Heart left ventricle (tissue), 16 donors: ENCODE results near the gene RASEF. TPM values are rescaled to one million over a fixed set of nuclear protein-coding genes. Genes with fewer than 3 reads are reported as not detected.

Source experiments
- ATAC-seq, 4 donors: fragments of 200-7000 bp; cut with Tn5 transposase; one replicate each; pipeline ENCODE4 v1.9.1; 2020 to 2022; ENCODE audit warnings: moderate library complexity in 4 of 4, mild to moderate bottlenecking in 3 of 4, moderate number of reproducible peaks in 1 of 4
- DNase-seq, 5 donors: peaks; one replicate each; pipeline ENCODE4 v3.0.0-alpha.2; 2020
- H3K27ac ChIP-seq, 12 donors: fragments of 200-600 bp; sonication (generic) in 4 of 12; one replicate each; pipeline versions ENCODE4 v1.5.0 to v1.8.0; 2016 to 2022; ENCODE audit warnings: mild to moderate bottlenecking in 2 of 12
- H3K27me3 ChIP-seq, 9 donors: fragments of 200-600 bp; sonication (generic) in 2 of 9; one replicate each; pipeline versions ENCODE4 v1.5.1 to v1.8.0; 2016 to 2022; ENCODE audit warnings: mild to moderate bottlenecking in 3 of 9
- H3K36me3 ChIP-seq, 9 donors: fragments of 200-600 bp; sonication (generic) in 2 of 9; one replicate each; pipeline versions ENCODE4 v1.5.0 to v1.8.0; 2018 to 2022; ENCODE audit warnings: mild to moderate bottlenecking in 2 of 9
- H3K4me1 ChIP-seq, 12 donors: fragments of 200-600 bp; sonication (generic) in 4 of 12; one replicate each; pipeline versions ENCODE4 v1.5.0 to v1.8.0; 2016 to 2022; ENCODE audit warnings: mild to moderate bottlenecking in 3 of 12
- H3K4me3 ChIP-seq, 12 donors: fragments of 200-600 bp; sonication (generic) in 4 of 12; one replicate each; pipeline versions ENCODE4 v1.5.0 to v1.8.0; 2017 to 2022; ENCODE audit warnings: mild to moderate bottlenecking in 9 of 12, moderate library complexity in 4 of 12
- H3K9me3 ChIP-seq, 12 donors: fragments of 200-600 bp; sonication (generic) in 4 of 12; one replicate each; pipeline versions ENCODE4 v1.5.0 to v1.8.0; 2016 to 2022; ENCODE audit warnings: mild to moderate bottlenecking in 1 of 12
- POLR2A ChIP-seq, 2 donors: fragments of 450-650 bp; IDR thresholded peaks; one replicate each; pipeline ENCODE4 v1.6.1; 2017; ENCODE audit warnings: antibody characterized with exemption in 2 of 2, mild to moderate bottlenecking in 2 of 2, moderate library complexity in 2 of 2
- WGBS, 4 donors: extraction: QIAGEN DNeasy Blood & Tissue Kit in 2 of 4; methylation state at CpG; one replicate each; pipeline versions ENCODE4 v1.1.5 to v1.1.7; 2013 to 2018; 5-methylcytosine and 5-hydroxymethylcytosine counted together
- intact Hi-C, 10 donors: fragments of 100-400 bp; cut with DNase I; formaldehyde crosslinking; loops; one replicate each; pipeline versions ENCODE4 v1.11.1 to v1.14.2; 2022
- polyA plus RNA-seq, 2 donors: library from polyadenylated mRNA; stranded (reverse); fragments of 200-250 nt; gene quantifications; one replicate each; pipeline ENCODE4 v1.2.3, GENCODE V29; 2013
- total RNA-seq, 9 donors: library from RNA; depleted of rRNA in 2 of 9; stranded (reverse); fragments of >200 nt in 2 of 9; fragmentation: NEBNext Ultra II Directional in 3 of 9; extraction: Animal tissue kit (Norgen Biotek cat#: 25700) in 3 of 9; gene quantifications; one replicate each; pipeline versions ENCODE4 v1.1.0 to v1.2.4, GENCODE V29; 2016 to 2023
- TF ChIP-seq, protein P1 (sequence below), 12 donors: fragments of 200-600 bp; sonication (generic) in 4 of 12; IDR thresholded peaks; one replicate each; pipeline versions ENCODE4 v1.5.0 to v1.8.0; 2018 to 2022; ENCODE audit warnings: antibody characterized with exemption in 12 of 12, mild to moderate bottlenecking in 5 of 12
- donor health status: ischemic (EF 13 %, LVEDD 7.1; RV severe dilation, severe dysfunction).
- donor health status: healthy with polysubstance abuse.
- donor health status: DM: no; HTN: yes; CAD: no.
- donor health status: DM: no; HTN: no; CAD: no.
- donor health status: ischemic (EF 25% LVEDD 6.9; RV normal size, moderate dysfunction).
- donor health status: ischemic (EF 25% LVEDD 5.7; RV mildly dilated, moderate dysfunction).
- donor health status: healthy.
- donor health status: DM: yes; HTN: yes; CAD: no.
- donor health status: ischemic (EF 35%, LVEDD 5.7; RV mildly dilated, moderate dysfunction).
- donor health status: nonischemic (EF 11% LVEDD 7.7; RV severe dilation, severe dysfunction).
- donor health status: DM: yes; HTN: yes; CAD: no.
- donor health status: PGD.
- donor health status: ischemic (EF 29% LVEDD 5.4; RV normal size, mild dysfunction).
- donor health status: nonischemic (EF 23%, LVEDD 6.1; RV moderate dilation, normal function).

RASEF gene
- total and polyA plus RNA-seq, 11 donors: 0.05 to 0.20 (median 0.08) TPM; not detected in 4

DNA sequence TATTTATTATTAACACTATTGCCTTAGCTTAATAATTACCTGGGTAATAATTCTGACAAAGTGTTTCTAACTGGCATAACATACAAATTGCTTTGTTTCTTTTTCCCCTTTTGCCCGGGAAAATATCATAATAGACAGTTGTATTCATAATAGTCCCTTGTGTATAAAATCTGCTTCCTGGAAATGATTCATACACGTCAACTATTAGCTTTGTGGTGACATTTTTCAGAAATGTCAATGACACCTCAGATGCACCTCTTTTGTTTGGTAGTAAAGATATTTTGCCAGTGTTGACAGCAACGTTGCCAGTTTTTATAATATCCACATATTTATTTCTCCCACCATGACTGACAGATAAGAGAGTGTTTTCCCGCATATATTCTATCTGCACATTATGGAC is 73.0 kb downstream of the RASEF start:
- 57 to 64% (median 61%) methylated on average over 4 of the region's 4 CpGs for WGBS, 4 donors

DNA sequence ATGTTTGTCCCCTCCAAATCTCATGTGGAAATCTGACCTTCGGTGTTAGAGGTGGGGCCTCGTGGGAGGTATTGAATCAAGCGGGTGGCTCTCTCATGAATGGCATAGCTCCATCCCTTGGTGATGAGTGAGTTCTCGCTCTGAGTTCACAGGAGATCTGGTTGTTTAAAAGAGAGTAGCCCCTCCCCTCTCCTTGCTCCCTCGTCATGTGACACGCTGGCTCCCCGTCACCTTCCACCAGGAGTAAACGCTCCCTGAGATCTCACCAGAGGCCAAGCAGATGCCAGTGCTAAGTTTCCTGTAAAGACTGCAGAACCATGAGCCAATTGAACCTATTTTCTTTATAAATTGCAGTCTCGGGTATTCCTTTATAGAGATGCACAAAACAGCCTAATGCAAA is 74.5 kb downstream of the RASEF start:
- 86 to 95% (median 92%) methylated on average over 9 of the region's 9 CpGs for WGBS, 4 donors
- intact Hi-C loops: no loop called here
- no peak for ATAC-seq

More for the DNA sequence above, 73.0 kb downstream of the RASEF start:
- Histone ChIP-seq H3K4me3 (no peak overlapping the region), H3K27ac (no peak overlapping the region), H3K4me1 (peaks cover 0 to 12% (median 0%) of the 10 kb centered on the region in 12 donors), H3K36me3 (no peaks in the 10 kb centered on the region), H3K9me3 (no peaks in the 10 kb centered on the region), H3K27me3 (no peaks in the 10 kb centered on the region)
- no peak for ATAC-seq
- no peak for DNase-seq
- intact Hi-C loops: no loop called here
- TF ChIP-seq, protein P1, sequence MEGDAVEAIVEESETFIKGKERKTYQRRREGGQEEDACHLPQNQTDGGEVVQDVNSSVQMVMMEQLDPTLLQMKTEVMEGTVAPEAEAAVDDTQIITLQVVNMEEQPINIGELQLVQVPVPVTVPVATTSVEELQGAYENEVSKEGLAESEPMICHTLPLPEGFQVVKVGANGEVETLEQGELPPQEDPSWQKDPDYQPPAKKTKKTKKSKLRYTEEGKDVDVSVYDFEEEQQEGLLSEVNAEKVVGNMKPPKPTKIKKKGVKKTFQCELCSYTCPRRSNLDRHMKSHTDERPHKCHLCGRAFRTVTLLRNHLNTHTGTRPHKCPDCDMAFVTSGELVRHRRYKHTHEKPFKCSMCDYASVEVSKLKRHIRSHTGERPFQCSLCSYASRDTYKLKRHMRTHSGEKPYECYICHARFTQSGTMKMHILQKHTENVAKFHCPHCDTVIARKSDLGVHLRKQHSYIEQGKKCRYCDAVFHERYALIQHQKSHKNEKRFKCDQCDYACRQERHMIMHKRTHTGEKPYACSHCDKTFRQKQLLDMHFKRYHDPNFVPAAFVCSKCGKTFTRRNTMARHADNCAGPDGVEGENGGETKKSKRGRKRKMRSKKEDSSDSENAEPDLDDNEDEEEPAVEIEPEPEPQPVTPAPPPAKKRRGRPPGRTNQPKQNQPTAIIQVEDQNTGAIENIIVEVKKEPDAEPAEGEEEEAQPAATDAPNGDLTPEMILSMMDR (IDR thresholded peaks at IDR 0.05): no peak
- TF ChIP-seq POLR2A (IDR thresholded peaks at IDR 0.05): no peak

DNA sequence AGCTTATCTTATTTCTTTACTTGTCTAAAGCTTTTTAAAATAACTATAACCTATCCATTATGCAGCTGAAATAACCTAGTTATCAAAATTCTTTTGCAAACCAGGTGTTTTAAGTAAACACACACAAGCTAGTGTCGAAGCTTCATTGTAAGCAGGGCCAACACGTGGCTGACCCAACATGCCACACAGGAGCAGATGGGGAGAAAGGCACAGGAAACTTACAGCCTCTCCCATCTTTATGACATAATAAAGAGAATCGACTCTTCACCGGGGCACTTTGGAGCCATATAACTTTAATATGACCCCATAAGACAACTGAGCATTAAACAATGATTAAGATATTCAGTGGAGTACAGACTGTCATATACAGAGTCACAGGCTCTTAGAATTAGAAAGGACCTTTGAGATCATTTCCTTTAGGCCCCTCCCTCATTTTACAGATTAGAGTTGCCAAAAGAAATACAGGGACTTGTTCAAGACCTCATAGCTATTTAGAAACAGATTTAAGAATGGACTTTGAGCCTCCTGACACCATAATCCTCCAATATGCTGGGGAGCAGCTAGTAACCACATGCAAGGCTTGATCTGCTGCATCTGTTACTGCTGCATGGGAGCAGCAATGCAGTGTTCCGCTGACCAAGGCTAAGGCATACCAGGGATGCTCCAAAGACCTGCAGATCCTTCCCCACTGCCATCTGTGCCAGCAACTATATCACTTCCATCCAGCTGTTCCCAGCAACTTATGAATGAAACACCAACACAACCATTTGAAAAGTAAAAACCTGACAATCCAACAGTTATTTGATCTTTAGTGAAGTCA is 75.4 kb downstream of the RASEF start:
- H3K36me3 ChIP-seq: no peaks in the 10 kb centered on the region
- H3K9me3 ChIP-seq: no peaks in the 10 kb centered on the region
- no peak overlapping the region for H3K27ac ChIP-seq
- H3K4me3 ChIP-seq: no peak overlapping the region
- peaks cover 0 to 12% (median 0%) of the 10 kb centered on the region in 12 donors for H3K4me1 ChIP-seq
- ATAC-seq (no peak), DNase-seq (no peak)
- intact Hi-C loops: no loop called here
- 72 to 84% (median 79%) methylated on average over 5 of the region's 5 CpGs for WGBS, 4 donors
- H3K27me3 ChIP-seq: no peaks in the 10 kb centered on the region
- TF ChIP-seq, protein P1 (IDR thresholded peaks at IDR 0.05): no peak
- TF ChIP-seq POLR2A (IDR thresholded peaks at IDR 0.05): no peak

More for the DNA sequence above, 74.5 kb downstream of the RASEF start:
- Histone ChIP-seq H3K36me3 (no peaks in the 10 kb centered on the region), H3K27ac (no peak overlapping the region), H3K27me3 (no peaks in the 10 kb centered on the region), H3K4me1 (peaks cover 0 to 12% (median 0%) of the 10 kb centered on the region in 12 donors), H3K4me3 (no peak overlapping the region), H3K9me3 (no peaks in the 10 kb centered on the region)
- no peak for TF ChIP-seq POLR2A (IDR thresholded peaks at IDR 0.05)
- TF ChIP-seq, protein P1 (IDR thresholded peaks at IDR 0.05): no peak
- no peak for DNase-seq

DNA sequence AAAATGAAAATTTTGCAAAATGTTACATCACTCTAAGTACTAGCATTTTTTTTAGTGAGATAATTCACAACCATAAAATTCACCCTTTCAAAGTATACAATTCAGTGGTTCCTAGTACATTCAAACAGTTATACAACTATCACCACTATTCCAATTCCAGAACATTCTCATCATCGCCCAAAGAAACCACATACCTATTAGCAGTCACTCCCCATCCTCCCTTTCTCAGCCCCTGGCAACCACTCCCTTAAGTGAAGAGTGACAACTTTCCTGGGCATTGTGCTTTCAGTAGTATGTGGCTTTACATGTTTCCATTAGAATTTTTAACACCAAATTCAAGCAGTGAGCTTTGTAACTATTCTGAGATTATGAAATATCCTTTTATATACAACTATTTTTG is 81.4 kb downstream of the RASEF start:
- TF ChIP-seq, protein P1 (IDR thresholded peaks at IDR 0.05): no peak
- TF ChIP-seq POLR2A (IDR thresholded peaks at IDR 0.05): no peak
- Histone ChIP-seq H3K27ac (no peak overlapping the region), H3K9me3 (no peaks in the 10 kb centered on the region), H3K4me1 (no peaks in the 10 kb centered on the region), H3K4me3 (no peak overlapping the region), H3K36me3 (no peaks in the 10 kb centered on the region), H3K27me3 (no peaks in the 10 kb centered on the region)
- intact Hi-C loops: no loop called here
- ATAC-seq (no peak), DNase-seq (no peak)
- WGBS, 4 donors: 96 to 98% (median 98%) methylated on average over 1 of the region's 1 CpG
